Mesendoderm (in vitro differentiated cells): ENCODE data around the gene TIMD4.
A peak's percentile ranks its signal among the peaks of the same experiment; 100 is the strongest.
"Not testable (repeated sequence)": the region's sequence is repeated elsewhere in the genome, so short reads cannot be mapped to it uniquely, and the experiment has no call there.

Source experiments
- DNase-seq: peaks from one replicate; pipeline ENCODE4 v3.0.0; 2013
- H2AK5ac ChIP-seq: 2 replicates; pipeline ENCODE4 v1.6.1; 2013; ENCODE audit warnings: low read length, inconsistent platforms
- H2BK120ac ChIP-seq: 2 replicates; pipeline ENCODE4 v1.6.1; 2013; ENCODE audit warnings: low read depth, mild to moderate bottlenecking, low read length, moderate library complexity, mixed read lengths
- H2BK15ac ChIP-seq: replicated peaks from 2 replicates; pipeline ENCODE4 v1.6.1; 2013; ENCODE audit warnings: low read depth, mild to moderate bottlenecking, moderate library complexity
- H2BK5ac ChIP-seq: 2 replicates; pipeline ENCODE4 v1.6.1; 2013; ENCODE audit warnings: low read length, inconsistent platforms
- H3K18ac ChIP-seq: 2 replicates; pipeline ENCODE4 v1.6.1; 2013; ENCODE audit warnings: mild to moderate bottlenecking, low read length, mixed read lengths
- H3K23ac ChIP-seq: one replicate; pipeline ENCODE4 v1.6.1; 2013; ENCODE audit warnings: low read length
- H3K27ac ChIP-seq: 2 replicates; pipeline ENCODE4 v1.5.1; 2013; ENCODE audit warnings: low read depth, mild to moderate bottlenecking, inconsistent platforms, low read length, moderate library complexity
- H3K27me3 ChIP-seq: 2 replicates; pipeline ENCODE4 v1.6.1; 2013; ENCODE audit warnings: low read length, control low read depth, mild to moderate bottlenecking, inconsistent platforms; ENCODE audit not compliant: insufficient read depth, poor library complexity
- H3K36me3 ChIP-seq: 2 replicates; pipeline ENCODE4 v1.6.1; 2013; ENCODE audit warnings: low read length, inconsistent platforms; ENCODE audit not compliant: control insufficient read depth, insufficient read depth
- H3K4ac ChIP-seq: one replicate; pipeline ENCODE4 v1.6.1; 2013; ENCODE audit warnings: low read depth, mild to moderate bottlenecking, low read length, moderate library complexity
- H3K4me1 ChIP-seq: 2 replicates; pipeline ENCODE4 v1.6.1; 2013; ENCODE audit warnings: low read depth, low read length, inconsistent platforms; ENCODE audit not compliant: control insufficient read depth
- H3K4me2 ChIP-seq: 2 replicates; pipeline ENCODE4 v1.6.1; 2013; ENCODE audit warnings: low read length
- H3K4me3 ChIP-seq: 2 replicates; pipeline ENCODE4 v1.5.1; 2013; ENCODE audit warnings: mild to moderate bottlenecking, low read length
- H3K56ac ChIP-seq: one replicate; pipeline ENCODE4 v1.6.1; 2013; ENCODE audit warnings: low read length
- H3K79me1 ChIP-seq: 2 replicates; pipeline ENCODE4 v1.6.1; 2013; ENCODE audit warnings: low read length, inconsistent platforms
- H3K79me2 ChIP-seq: 2 replicates; pipeline ENCODE4 v1.6.1; 2013; ENCODE audit warnings: mild to moderate bottlenecking, low read length; ENCODE audit not compliant: control insufficient read depth, insufficient read depth
- H3K9ac ChIP-seq: 2 replicates; pipeline ENCODE4 v1.6.1; 2013; ENCODE audit warnings: low read length, inconsistent platforms
- H4K5ac ChIP-seq: one replicate; pipeline ENCODE4 v1.6.1; 2013; ENCODE audit warnings: low read length
- H4K8ac ChIP-seq: one replicate; pipeline ENCODE4 v1.6.1; 2013; ENCODE audit warnings: low read depth, mild to moderate bottlenecking, control low read depth, low read length, moderate library complexity
- WGBS: extraction: QIAGEN DNeasy Blood & Tissue Kit; methylation state at CpG from one replicate; pipeline ENCODE4 v1.1.7; 2013; ENCODE audit warnings: low lambda C conversion rate, missing lambda C conversion rate; ENCODE audit not compliant: insufficient coverage; ENCODE audit errors: extremely low coverage; 5-methylcytosine and 5-hydroxymethylcytosine counted together

The TIMD4 gene

DNA sequence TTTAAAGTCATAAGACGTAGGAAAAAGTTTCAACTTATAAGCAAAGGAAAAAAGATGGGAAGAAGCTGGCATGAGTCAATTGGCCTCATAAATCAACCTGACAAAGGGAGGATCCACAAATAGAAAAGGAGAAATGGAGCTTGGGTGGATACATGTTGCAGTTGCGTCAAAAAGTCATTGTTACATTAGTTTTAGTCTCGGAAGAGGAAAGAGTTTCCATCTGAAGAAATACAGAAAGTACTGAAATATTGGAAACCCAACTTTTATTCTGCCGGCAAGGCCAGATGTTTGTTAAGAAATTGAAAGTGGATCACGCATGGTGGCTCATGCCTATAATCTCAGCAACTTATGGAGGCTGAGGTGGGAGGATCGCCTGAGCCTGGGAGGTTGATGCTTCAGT is 11.3 kb upstream of the TIMD4 start:
- Histone ChIP-seq H3K56ac (no peak overlapping the region), H3K18ac (no peak overlapping the region), H3K4ac (no peak overlapping the region), H3K36me3 (no peaks in the 10 kb centered on the region), H3K4me1 (no peaks in the 10 kb centered on the region), H3K4me3 (no peak overlapping the region), H3K23ac (no peak overlapping the region), H4K8ac (no peak overlapping the region), H3K9ac (no peak overlapping the region), H3K79me1 (no peaks in the 10 kb centered on the region), H3K27ac (no peak overlapping the region), H2BK5ac (no peak overlapping the region), H3K4me2 (no peak overlapping the region), H2AK5ac (no peak overlapping the region), H4K5ac (no peak overlapping the region), H3K27me3 (no peaks in the 10 kb centered on the region), H2BK120ac (no peak overlapping the region), H2BK15ac (no peak overlapping the region), H3K79me2 (no peaks in the 10 kb centered on the region)
- no CpG with 5 or more reads among the region's 6 CpGs for WGBS
- no peak for DNase-seq

DNA sequence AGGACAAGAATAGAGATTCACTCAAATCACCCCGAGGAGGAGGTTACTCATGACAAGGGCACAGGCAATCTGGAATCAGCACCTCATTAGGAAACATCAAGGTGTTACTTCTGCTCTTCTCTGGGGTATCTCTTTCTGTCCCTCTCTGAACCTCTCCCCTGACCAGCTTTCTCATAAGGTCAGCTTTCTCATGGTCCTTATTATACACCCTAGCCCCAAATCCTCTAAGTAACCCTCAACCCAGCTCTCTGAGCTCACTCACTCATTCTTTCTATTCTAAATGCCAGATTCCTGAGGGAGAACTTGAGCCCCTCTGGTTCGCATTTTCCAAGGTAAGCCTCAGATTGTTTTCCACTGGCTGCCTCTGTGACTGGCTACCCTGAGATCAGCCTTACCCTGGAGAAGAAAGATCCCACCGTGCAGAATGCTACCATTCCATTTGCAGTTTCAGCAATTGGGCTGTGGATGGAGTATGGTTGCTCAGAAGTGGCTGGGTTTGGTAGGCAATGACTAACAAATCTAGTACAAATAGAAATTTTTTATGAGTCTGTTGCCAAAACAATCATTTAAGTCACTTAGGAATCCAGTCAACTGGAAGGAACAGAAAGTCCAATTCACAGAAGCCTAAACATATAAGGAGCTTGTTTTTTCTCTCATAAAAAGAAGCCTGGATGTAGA is 9.0 kb upstream of the TIMD4 start:
- Histone ChIP-seq H3K4me1 (no peaks in the 10 kb centered on the region), H4K8ac (no peak overlapping the region), H3K27ac (no peak overlapping the region), H2AK5ac (no peak overlapping the region), H2BK15ac (no peak overlapping the region), H2BK120ac (no peak overlapping the region), H3K79me2 (no peaks in the 10 kb centered on the region), H3K4ac (no peak overlapping the region), H3K36me3 (no peaks in the 10 kb centered on the region), H3K9ac (no peak overlapping the region), H3K27me3 (no peaks in the 10 kb centered on the region), H3K79me1 (no peaks in the 10 kb centered on the region), H3K4me2 (no peak overlapping the region), H3K23ac (no peak overlapping the region), H4K5ac (no peak overlapping the region), H3K18ac (no peak overlapping the region), H2BK5ac (no peak overlapping the region), H3K56ac (no peak overlapping the region), H3K4me3 (no peak overlapping the region)
- peak; percentile 14 for DNase-seq
- WGBS, result no CpG with 5 or more reads among the region's 3 CpGs

DNA sequence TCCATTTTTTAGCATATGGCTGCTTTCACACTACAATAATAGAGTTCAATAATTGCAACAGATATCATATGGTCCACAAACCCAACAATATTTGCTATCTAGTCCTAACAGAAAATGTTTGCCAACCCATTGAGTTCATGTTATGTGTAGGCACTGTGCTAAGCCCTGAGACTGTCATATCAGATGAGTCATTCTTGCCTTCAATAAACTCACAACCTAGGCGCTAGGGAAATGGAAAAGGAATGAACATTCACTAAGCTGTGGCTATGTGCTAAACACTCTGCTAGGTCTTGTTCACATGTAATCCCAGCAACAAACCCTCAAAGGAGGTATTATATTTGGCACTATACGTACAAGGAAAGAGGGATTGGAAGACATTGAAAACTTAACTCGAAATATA is 8.4 kb upstream of the TIMD4 start:
- H3K27me3 ChIP-seq, result no peaks in the 10 kb centered on the region
- no peaks in the 10 kb centered on the region for H3K79me2 ChIP-seq
- H3K79me1 ChIP-seq, result no peaks in the 10 kb centered on the region
- no peak overlapping the region for H2BK5ac ChIP-seq
- H3K27ac ChIP-seq, result no peak overlapping the region
- H4K5ac ChIP-seq, result no peak overlapping the region
- H3K4me2 ChIP-seq, result no peak overlapping the region
- H3K4ac ChIP-seq, result no peak overlapping the region
- no peak overlapping the region for H3K56ac ChIP-seq
- H2AK5ac ChIP-seq, result no peak overlapping the region
- H2BK15ac ChIP-seq, result no peak overlapping the region
- no peak overlapping the region for H3K4me3 ChIP-seq
- no peak overlapping the region for H2BK120ac ChIP-seq
- H3K36me3 ChIP-seq, result no peaks in the 10 kb centered on the region
- no peak overlapping the region for H3K23ac ChIP-seq
- H3K9ac ChIP-seq, result no peak overlapping the region
- no peak overlapping the region for H3K18ac ChIP-seq
- no peaks in the 10 kb centered on the region for H3K4me1 ChIP-seq
- DNase-seq, result no peak
- H4K8ac ChIP-seq, result no peak overlapping the region
- WGBS, result no CpG with 5 or more reads among the region's 3 CpGs

DNA sequence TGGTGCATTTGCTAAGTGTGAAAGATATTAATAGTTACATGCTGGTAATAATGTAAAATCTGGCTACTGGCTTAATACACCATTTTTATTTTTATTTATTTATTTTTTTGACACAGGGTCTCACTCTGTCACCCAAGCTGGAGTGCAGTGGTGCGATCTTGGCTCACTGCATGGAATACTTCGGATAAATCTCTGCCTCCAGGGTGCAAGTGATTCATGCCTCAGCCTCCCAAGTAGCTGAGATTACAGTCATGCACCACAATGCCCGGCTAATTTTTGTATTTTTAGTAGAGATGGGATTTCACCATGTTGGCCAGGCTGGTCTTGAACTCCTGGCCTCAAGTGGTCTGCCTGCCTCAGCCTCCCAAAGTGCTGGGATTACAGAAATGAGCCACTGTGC is 4.4 kb upstream of the TIMD4 start:
- not testable (repeated sequence) for H3K4ac ChIP-seq, H3K56ac ChIP-seq, H3K79me2 ChIP-seq, H3K27ac ChIP-seq, H3K9ac ChIP-seq, H2BK120ac ChIP-seq, H2BK5ac ChIP-seq, H3K4me1 ChIP-seq, H3K27me3 ChIP-seq, H2BK15ac ChIP-seq, H3K79me1 ChIP-seq, H3K4me3 ChIP-seq, H4K5ac ChIP-seq, H3K23ac ChIP-seq, DNase-seq, H3K4me2 ChIP-seq, H2AK5ac ChIP-seq, H4K8ac ChIP-seq, H3K18ac ChIP-seq, H3K36me3 ChIP-seq
- WGBS, result no CpG with 5 or more reads among the region's 3 CpGs

DNA sequence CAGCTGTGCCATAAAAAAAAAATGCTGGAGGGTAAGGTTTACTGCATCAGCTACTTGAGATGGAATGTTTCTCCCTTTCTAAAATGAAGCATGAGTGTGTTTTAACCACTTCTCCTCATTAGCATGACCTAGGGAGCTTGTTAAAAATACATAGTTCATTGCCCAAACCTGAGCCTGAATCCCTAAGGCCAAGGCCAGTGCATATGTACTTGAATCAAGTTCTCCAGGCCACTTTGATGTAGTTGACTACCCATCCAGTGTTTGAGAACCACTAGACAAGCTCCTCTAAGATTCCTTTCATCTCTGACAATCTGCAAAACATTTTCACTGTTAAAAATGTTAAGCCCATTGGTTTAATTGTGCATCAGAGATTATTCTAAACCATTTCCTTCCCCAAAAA is 6.7 kb downstream of the TIMD4 start:
- no peak for DNase-seq
- no peak overlapping the region for H3K56ac ChIP-seq
- no peak overlapping the region for H3K27ac ChIP-seq
- no peaks in the 10 kb centered on the region for H3K79me2 ChIP-seq
- no peaks in the 10 kb centered on the region for H3K79me1 ChIP-seq
- no peak overlapping the region for H4K5ac ChIP-seq
- H3K9ac ChIP-seq, result no peak overlapping the region
- H3K4me3 ChIP-seq, result no peak overlapping the region
- no peak overlapping the region for H2BK15ac ChIP-seq
- H3K27me3 ChIP-seq, result no peaks in the 10 kb centered on the region
- no peak overlapping the region for H2BK5ac ChIP-seq
- H2BK120ac ChIP-seq, result no peak overlapping the region
- no peak overlapping the region for H2AK5ac ChIP-seq
- no peaks in the 10 kb centered on the region for H3K4me1 ChIP-seq
- no peaks in the 10 kb centered on the region for H3K36me3 ChIP-seq
- no peak overlapping the region for H3K18ac ChIP-seq
- no peak overlapping the region for H3K23ac ChIP-seq
- no peak overlapping the region for H4K8ac ChIP-seq
- no peak overlapping the region for H3K4ac ChIP-seq
- H3K4me2 ChIP-seq, result no peak overlapping the region

DNA sequence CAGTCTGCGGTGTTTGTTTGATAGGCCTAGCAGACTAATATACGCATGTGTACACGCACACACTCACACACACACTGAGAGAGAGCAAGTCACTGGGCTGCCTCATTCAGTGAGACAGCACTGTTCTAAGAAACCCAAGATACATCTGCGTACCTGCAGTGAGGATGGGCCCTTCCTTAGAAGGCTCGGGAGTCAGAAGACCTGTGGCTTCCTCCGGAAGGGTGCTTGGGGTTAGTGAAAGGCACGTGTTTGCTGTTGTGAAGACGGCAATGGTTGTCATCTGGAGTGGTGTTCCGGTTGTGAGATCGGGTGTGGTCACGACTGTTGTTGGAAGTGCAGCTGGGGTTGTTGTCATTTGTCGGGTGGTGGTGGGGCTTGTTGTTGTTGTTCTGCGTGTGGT is 11.7 kb downstream of the TIMD4 start:
- Histone ChIP-seq H3K79me1 (no peaks in the 10 kb centered on the region), H3K27ac (no peak overlapping the region), H2BK15ac (no peak overlapping the region), H3K36me3 (no peaks in the 10 kb centered on the region), H3K79me2 (no peaks in the 10 kb centered on the region), H3K18ac (no peak overlapping the region), H3K56ac (no peak overlapping the region), H3K4me3 (no peak overlapping the region), H3K4me1 (no peaks in the 10 kb centered on the region), H3K4me2 (no peak overlapping the region), H4K8ac (no peak overlapping the region), H3K27me3 (no peaks in the 10 kb centered on the region), H3K23ac (no peak overlapping the region), H4K5ac (no peak overlapping the region), H3K4ac (no peak overlapping the region), H2AK5ac (no peak overlapping the region), H2BK120ac (no peak overlapping the region), H3K9ac (no peak overlapping the region), H2BK5ac (no peak overlapping the region)
- no CpG with 5 or more reads among the region's 13 CpGs for WGBS
- no peak for DNase-seq
